GM23338 (cell line): ENCODE results near the gene DENND4A. TPM values are rescaled to one million over a fixed set of nuclear protein-coding genes. Genes with fewer than 3 reads are reported as not detected.

Experiments
- ATAC-seq: fragments of 200-7000 bp; cut with Tn5 transposase; 3 replicates; pipeline ENCODE4 v1.9.1; 2020
- DNase-seq: peaks from one replicate; pipeline ENCODE4 v3.0.0-alpha.2; 2015; ENCODE audit warnings: low spot score
- H2AFZ ChIP-seq: fragments of 200-600 bp; sonication (generic); 2 replicates; pipeline ENCODE4 v1.8.0; 2016; ENCODE audit warnings: antibody characterized with exemption, mild to moderate bottlenecking, moderate library complexity
- H3F3A ChIP-seq: fragments of 200-600 bp; sonication (generic); replicated peaks from 2 replicates; pipeline ENCODE4 v1.8.0; 2017; ENCODE audit warnings: antibody characterized with exemption, mixed run types, low read depth
- H3K27ac ChIP-seq: fragments of 200-600 bp; sonication (generic); 2 replicates; pipeline ENCODE4 v1.6.1; 2016; ENCODE audit warnings: low read depth
- H3K27me3 ChIP-seq: fragments of 200-600 bp; sonication (generic); 2 replicates; pipeline ENCODE4 v1.8.0; 2016; ENCODE audit warnings: mild to moderate bottlenecking, mixed run types, moderate library complexity; ENCODE audit not compliant: insufficient read depth
- H3K36me3 ChIP-seq: fragments of 200-600 bp; sonication (generic); 2 replicates; pipeline ENCODE4 v1.8.0; 2016; ENCODE audit warnings: mild to moderate bottlenecking; ENCODE audit not compliant: insufficient read depth
- H3K4me1 ChIP-seq: fragments of 200-600 bp; sonication (generic); 2 replicates; pipeline ENCODE4 v1.8.0; 2016; ENCODE audit warnings: mild to moderate bottlenecking, moderate library complexity; ENCODE audit not compliant: insufficient read depth
- H3K4me2 ChIP-seq: fragments of 200-600 bp; sonication (generic); 2 replicates; pipeline ENCODE4 v1.7.1; 2017; ENCODE audit warnings: mixed run types
- H3K4me3 ChIP-seq: fragments of 200-600 bp; sonication (generic); 2 replicates; pipeline ENCODE4 v1.6.1; 2016; ENCODE audit warnings: mixed run types
- H3K79me2 ChIP-seq: fragments of 200-600 bp; sonication (generic); replicated peaks from 2 replicates; pipeline ENCODE4 v1.8.0; 2017; ENCODE audit warnings: mild to moderate bottlenecking; ENCODE audit not compliant: insufficient read depth
- H3K9me2 ChIP-seq: fragments of 200-600 bp; sonication (generic); 2 replicates; pipeline ENCODE4 v1.8.0; 2017; ENCODE audit not compliant: insufficient read depth
- H4K20me1 ChIP-seq: fragments of 200-600 bp; sonication (generic); replicated peaks from 2 replicates; pipeline ENCODE4 v1.8.0; 2017; ENCODE audit warnings: mild to moderate bottlenecking; ENCODE audit not compliant: insufficient read depth
- H3K27ac Mint-ChIP-seq: 2 replicates; pipeline ENCODE4 v1.8.0; 2020; ENCODE audit warnings: inconsistent platforms, mild to moderate bottlenecking, moderate library complexity, mixed read lengths
- H3K27me3 Mint-ChIP-seq: 3 replicates; pipeline ENCODE4 v1.8.0; 2022; ENCODE audit warnings: low read depth, mild to moderate bottlenecking, moderate library complexity, mixed read lengths, inconsistent platforms; ENCODE audit not compliant: insufficient read depth, poor library complexity
- H3K36me3 Mint-ChIP-seq: 3 replicates; pipeline ENCODE4 v1.8.0; 2021; ENCODE audit warnings: low read depth, mild to moderate bottlenecking, inconsistent platforms, moderate library complexity, mixed read lengths
- H3K4me1 Mint-ChIP-seq: 3 replicates; pipeline ENCODE4 v1.8.0; 2020; ENCODE audit warnings: mild to moderate bottlenecking, inconsistent platforms, mixed read lengths
- H3K4me3 Mint-ChIP-seq: 3 replicates; pipeline ENCODE4 v1.8.0; 2021; ENCODE audit warnings: moderate library complexity, mild to moderate bottlenecking, inconsistent platforms, mixed read lengths
- H3K9me3 Mint-ChIP-seq: 3 replicates; pipeline ENCODE4 v1.8.0; 2020; ENCODE audit warnings: moderate library complexity, mild to moderate bottlenecking, inconsistent platforms, mixed read lengths
- CREB1 ChIP-seq: fragments of 250-450 bp; sonication (Bioruptor Pico); IDR thresholded peaks from 2 replicates; pipeline ENCODE4 v1.5.0; 2020; ENCODE audit warnings: low read depth, mild to moderate bottlenecking, moderate library complexity
- NANOG ChIP-seq: IDR thresholded peaks from 2 replicates; pipeline ENCODE4 v1.6.1; 2016; ENCODE audit warnings: antibody characterized with exemption, borderline replicate concordance
- POLR2AphosphoS5 ChIP-seq: IDR thresholded peaks from 2 replicates; pipeline ENCODE4 v1.6.1; 2016; ENCODE audit warnings: antibody characterized with exemption, low read depth
- ZNF114 ChIP-seq: fragments of 250-450 bp; sonication (Bioruptor Pico); IDR thresholded peaks from 2 replicates; pipeline ENCODE4 v1.5.0; 2020; ENCODE audit warnings: mild to moderate bottlenecking, moderate library complexity
- ZNF331 ChIP-seq: fragments of 250-450 bp; sonication (Bioruptor Pico); IDR thresholded peaks from 2 replicates; pipeline ENCODE4 v1.5.0; 2020; ENCODE audit warnings: low read depth, mild to moderate bottlenecking, moderate library complexity
- polyA plus RNA-seq: library from polyadenylated mRNA; unstranded; fragments of >200 nt; fragmentation: Nextera tagmentation; extraction: Ambion mirVana; gene quantifications from 2 replicates; pipeline ENCODE4 v1.2.1, GENCODE V29; 2016
- total RNA-seq: library from RNA; depleted of rRNA; stranded (reverse); fragments of >200 nt; shearing (Covaris generic); gene quantifications from 2 replicates; pipeline ENCODE4 v1.2.3, GENCODE V29; 2014
- TF ChIP-seq, protein P1 (sequence below), 2 experiments: fragments of 200-600 bp in 1 of 2; sonication (generic) in 1 of 2; conservative IDR thresholded peaks; 2 replicates each; pipeline versions ENCODE4 v1.5.1 to v1.6.1; 2016 to 2017; ENCODE audit warnings: antibody characterized with exemption in 2 of 2, low read depth in 2 of 2, mild to moderate bottlenecking in 2 of 2, moderate library complexity in 1 of 2
- TF ChIP-seq, protein P2 (sequence below): IDR thresholded peaks from 2 replicates; pipeline ENCODE4 v1.6.1; 2016; ENCODE audit warnings: antibody characterized with exemption

DENND4A gene
- total and polyA plus RNA-seq, 2 experiments from 2014 or later = 3.4 to 9.0 TPM

DNA sequence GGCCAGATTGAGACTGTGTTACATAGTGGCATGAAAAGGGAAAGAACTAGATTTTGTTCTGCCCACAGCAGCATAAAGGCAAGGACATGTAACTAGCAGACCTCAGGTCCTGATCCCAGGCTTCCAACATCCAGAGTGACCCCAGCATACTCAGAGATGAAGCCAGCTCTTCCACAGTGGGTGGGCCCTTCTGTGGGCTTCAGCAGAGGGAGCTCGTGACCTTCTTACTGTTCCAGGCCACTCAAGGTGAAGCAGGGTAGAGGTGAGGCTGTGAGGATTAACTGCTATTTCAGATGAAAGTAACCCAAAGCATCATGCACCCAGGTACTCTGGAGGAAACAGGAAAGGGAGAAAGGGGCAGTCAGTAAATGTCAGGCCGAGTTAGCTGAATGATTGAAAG lies 171.3 kb downstream of the DENND4A start:
- no peak for DNase-seq

DNA sequence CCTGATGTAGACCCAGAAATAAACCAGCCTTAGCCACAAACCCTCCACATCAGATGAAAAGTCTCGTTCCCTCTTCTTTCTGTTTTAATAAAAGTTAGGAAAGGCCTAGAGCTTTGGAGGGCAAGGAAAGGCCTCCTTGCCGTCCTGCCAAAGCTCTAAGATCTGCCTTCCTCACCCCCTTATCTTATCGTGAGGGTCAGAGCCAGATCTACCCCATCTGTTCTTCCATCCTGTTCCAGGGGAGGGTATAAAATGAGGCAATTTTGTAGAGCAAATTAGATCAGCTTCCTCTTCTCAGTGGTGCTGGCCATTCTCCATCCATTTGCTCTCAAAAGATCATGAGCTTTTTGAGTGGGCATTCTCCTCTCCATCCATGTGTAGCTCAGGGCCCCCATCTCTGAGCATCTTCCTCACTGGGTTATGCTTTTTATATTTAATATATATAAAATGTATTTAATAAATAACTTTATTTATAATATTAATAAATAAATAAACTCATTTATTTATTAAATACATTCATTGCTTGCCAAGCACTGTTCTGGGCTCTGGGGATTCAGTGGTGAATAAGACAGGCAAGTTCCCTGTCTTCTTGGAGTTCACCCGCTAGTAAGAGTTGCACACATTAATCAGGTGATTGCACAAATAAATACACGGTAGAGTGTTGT lies 172.3 kb downstream of the DENND4A start:
- ATAC-seq (no peak), DNase-seq (no peak)
- Mint-ChIP-seq H3K4me3 (no peak overlapping the region), H3K36me3 (peaks cover 2% of the 10 kb centered on the region), H3K27ac (no peak overlapping the region), H3K4me1 (peaks cover 14% of the 10 kb centered on the region), H3K27me3 (no peaks in the 10 kb centered on the region), H3K9me3 (no peaks in the 10 kb centered on the region)
- Histone ChIP-seq H3F3A (no peaks in the 10 kb centered on the region), H3K4me2 (no peak overlapping the region), H3K36me3 (no peaks in the 10 kb centered on the region), H3K4me1 (0 out of 2 replicates have a peak, but pooled peaks cover 5% of the 10 kb centered on the region), H3K27ac (no peak overlapping the region), H3K9me2 (no peaks in the 10 kb centered on the region), H3K79me2 (no peaks in the 10 kb centered on the region), H4K20me1 (no peaks in the 10 kb centered on the region), H2AFZ (no peak overlapping the region), H3K27me3 (no peaks in the 10 kb centered on the region), H3K4me3 (no peak overlapping the region)
- TF ChIP-seq, protein P1, sequence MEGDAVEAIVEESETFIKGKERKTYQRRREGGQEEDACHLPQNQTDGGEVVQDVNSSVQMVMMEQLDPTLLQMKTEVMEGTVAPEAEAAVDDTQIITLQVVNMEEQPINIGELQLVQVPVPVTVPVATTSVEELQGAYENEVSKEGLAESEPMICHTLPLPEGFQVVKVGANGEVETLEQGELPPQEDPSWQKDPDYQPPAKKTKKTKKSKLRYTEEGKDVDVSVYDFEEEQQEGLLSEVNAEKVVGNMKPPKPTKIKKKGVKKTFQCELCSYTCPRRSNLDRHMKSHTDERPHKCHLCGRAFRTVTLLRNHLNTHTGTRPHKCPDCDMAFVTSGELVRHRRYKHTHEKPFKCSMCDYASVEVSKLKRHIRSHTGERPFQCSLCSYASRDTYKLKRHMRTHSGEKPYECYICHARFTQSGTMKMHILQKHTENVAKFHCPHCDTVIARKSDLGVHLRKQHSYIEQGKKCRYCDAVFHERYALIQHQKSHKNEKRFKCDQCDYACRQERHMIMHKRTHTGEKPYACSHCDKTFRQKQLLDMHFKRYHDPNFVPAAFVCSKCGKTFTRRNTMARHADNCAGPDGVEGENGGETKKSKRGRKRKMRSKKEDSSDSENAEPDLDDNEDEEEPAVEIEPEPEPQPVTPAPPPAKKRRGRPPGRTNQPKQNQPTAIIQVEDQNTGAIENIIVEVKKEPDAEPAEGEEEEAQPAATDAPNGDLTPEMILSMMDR (conservative IDR thresholded peaks at IDR 0.05; ENCODE audit: low read depth in 2 of 2) = no peak
- TF ChIP-seq ZNF114 (CRISPR knock-in tag) (no peak), NANOG (no peak), POLR2AphosphoS5 (no peak), ZNF331 (no peak)
- TF ChIP-seq, protein P2, sequence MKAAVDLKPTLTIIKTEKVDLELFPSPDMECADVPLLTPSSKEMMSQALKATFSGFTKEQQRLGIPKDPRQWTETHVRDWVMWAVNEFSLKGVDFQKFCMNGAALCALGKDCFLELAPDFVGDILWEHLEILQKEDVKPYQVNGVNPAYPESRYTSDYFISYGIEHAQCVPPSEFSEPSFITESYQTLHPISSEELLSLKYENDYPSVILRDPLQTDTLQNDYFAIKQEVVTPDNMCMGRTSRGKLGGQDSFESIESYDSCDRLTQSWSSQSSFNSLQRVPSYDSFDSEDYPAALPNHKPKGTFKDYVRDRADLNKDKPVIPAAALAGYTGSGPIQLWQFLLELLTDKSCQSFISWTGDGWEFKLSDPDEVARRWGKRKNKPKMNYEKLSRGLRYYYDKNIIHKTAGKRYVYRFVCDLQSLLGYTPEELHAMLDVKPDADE = no peak

More for the DNA sequence above, 171.3 kb downstream of the DENND4A start:
- Mint-ChIP-seq H3K4me1 (peaks cover 14% of the 10 kb centered on the region), H3K9me3 (no peaks in the 10 kb centered on the region), H3K36me3 (peaks cover 2% of the 10 kb centered on the region), H3K4me3 (no peak overlapping the region), H3K27me3 (no peaks in the 10 kb centered on the region), H3K27ac (no peak overlapping the region)
- Histone ChIP-seq H3K36me3 (no peaks in the 10 kb centered on the region), H3K4me1 (0 out of 2 replicates have a peak, but pooled peaks cover 5% of the 10 kb centered on the region), H3K4me3 (no peak overlapping the region), H3K4me2 (no peak overlapping the region), H3F3A (no peaks in the 10 kb centered on the region), H3K27me3 (no peaks in the 10 kb centered on the region), H3K27ac (no peak overlapping the region), H2AFZ (no peak overlapping the region), H3K79me2 (no peaks in the 10 kb centered on the region), H3K9me2 (0 out of 2 replicates have a peak, but pooled peaks cover 3% of the 10 kb centered on the region), H4K20me1 (no peaks in the 10 kb centered on the region)
- no peak; the same call in 2 of the 3 replicates for ATAC-seq
- TF ChIP-seq, protein P1 (conservative IDR thresholded peaks at IDR 0.05; ENCODE audit: low read depth in 2 of 2) = 0 out of 4 replicates have a peak, but pooled peaks of 1 of the 2 experiments have one; percentile 21
- TF ChIP-seq CREB1 (CRISPR knock-in tag) = no peak
